ENCODE measurements around the gene KPNA3. TPM values are rescaled to one million over a fixed set of nuclear protein-coding genes. Genes with fewer than 3 reads are reported as not detected.

Gene KPNA3
- total RNA-seq, 1 donor from 2014 or later = 32.2 TPM

- no peaks in the 10 kb centered on the region for H3K36me3 ChIP-seq (ENCODE audit: control insufficient read depth, insufficient read depth, low read length)
- no peak for TF ChIP-seq CTCF (IDR thresholded peaks at IDR 0.05; ENCODE audit: insufficient read depth, low read length, poor library complexity, severe bottlenecking)
- H3K27me3 ChIP-seq (ENCODE audit: control insufficient read depth, insufficient read depth, low read length) = no peaks in the 10 kb centered on the region
- no peak overlapping the region for H3K4me3 ChIP-seq (ENCODE audit: low read depth, low read length)
- DNase-seq (ENCODE audit: low read depth) = no peak
Measured at GRCh38 chr13:49836516-49836915, 44.0 kb upstream of the KPNA3 start.

- Histone ChIP-seq H3K27me3 (ENCODE audit: control insufficient read depth, insufficient read depth, low read length) (no peaks in the 10 kb centered on the region), H3K36me3 (ENCODE audit: control insufficient read depth, insufficient read depth, low read length) (no peaks in the 10 kb centered on the region), H3K4me3 (ENCODE audit: low read depth, low read length) (no peak overlapping the region)
- DNase-seq (ENCODE audit: low read depth) = no peak
- TF ChIP-seq CTCF (IDR thresholded peaks at IDR 0.05; ENCODE audit: insufficient read depth, low read length, poor library complexity, severe bottlenecking) = no peak
Measured at GRCh38 chr13:49833402-49833801, 40.9 kb upstream of the KPNA3 start.

GRCh38 chr13:49831455-49831854, 39.0 kb upstream of the KPNA3 start:
- Histone ChIP-seq H3K4me3 (ENCODE audit: low read depth, low read length) (no peak overlapping the region), H3K36me3 (ENCODE audit: control insufficient read depth, insufficient read depth, low read length) (no peaks in the 10 kb centered on the region), H3K27me3 (ENCODE audit: control insufficient read depth, insufficient read depth, low read length) (no peaks in the 10 kb centered on the region)
- TF ChIP-seq CTCF (IDR thresholded peaks at IDR 0.05; ENCODE audit: insufficient read depth, low read length, poor library complexity, severe bottlenecking) = no peak
- no peak for DNase-seq (ENCODE audit: low read depth)

GRCh38 chr13:49830721-49831120, 38.2 kb upstream of the KPNA3 start:
- Histone ChIP-seq H3K36me3 (ENCODE audit: control insufficient read depth, insufficient read depth, low read length) (no peaks in the 10 kb centered on the region), H3K27me3 (ENCODE audit: control insufficient read depth, insufficient read depth, low read length) (no peaks in the 10 kb centered on the region), H3K4me3 (ENCODE audit: low read depth, low read length) (no peak overlapping the region)
- no peak for TF ChIP-seq CTCF (IDR thresholded peaks at IDR 0.05; ENCODE audit: insufficient read depth, low read length, poor library complexity, severe bottlenecking)
- DNase-seq (ENCODE audit: low read depth) = no peak

- Histone ChIP-seq H3K27me3 (ENCODE audit: control insufficient read depth, insufficient read depth, low read length) (no peaks in the 10 kb centered on the region), H3K4me3 (ENCODE audit: low read depth, low read length) (no peak overlapping the region), H3K36me3 (ENCODE audit: control insufficient read depth, insufficient read depth, low read length) (no peaks in the 10 kb centered on the region)
- no peak for DNase-seq (ENCODE audit: low read depth)
- no peak for TF ChIP-seq CTCF (IDR thresholded peaks at IDR 0.05; ENCODE audit: insufficient read depth, low read length, poor library complexity, severe bottlenecking)
Measured at GRCh38 chr13:49829715-49830114, 37.2 kb upstream of the KPNA3 start.

- H3K27me3 ChIP-seq (ENCODE audit: control insufficient read depth, insufficient read depth, low read length) = no peaks in the 10 kb centered on the region
- no peaks in the 10 kb centered on the region for H3K36me3 ChIP-seq (ENCODE audit: control insufficient read depth, insufficient read depth, low read length)
- H3K4me3 ChIP-seq (ENCODE audit: low read depth, low read length) = no peak overlapping the region
- no peak for DNase-seq (ENCODE audit: low read depth)
- TF ChIP-seq CTCF (IDR thresholded peaks at IDR 0.05; ENCODE audit: insufficient read depth, low read length, poor library complexity, severe bottlenecking) = no peak
Measured at GRCh38 chr13:49828453-49828852, 36.0 kb upstream of the KPNA3 start.

Measured in kidney epithelial cell (primary cell).